Hindlimb muscle (tissue), 1 donor: ENCODE results near the gene RAPGEF6. TPM values are rescaled to one million over a fixed set of nuclear protein-coding genes. Genes with fewer than 3 reads are reported as not detected.
"Not testable (repeated sequence)": the region's sequence is repeated elsewhere in the genome, so short reads cannot be mapped to it uniquely, and the experiment has no call there.

Experiments used
- DNase-seq: peaks from one replicate; pipeline ENCODE4 v3.0.0-alpha.2; 2013
- polyA plus RNA-seq: library from polyadenylated mRNA; unstranded; fragments of 120-200 nt; gene quantifications from one replicate; pipeline ENCODE4 v1.2.1, GENCODE V29; 2013; ENCODE audit not compliant: insufficient read length

The RAPGEF6 gene
- polyA plus RNA-seq, 1 donor, result 10.0 TPM

GRCh38 chr5:131488463-131488862, 146.6 kb downstream of the RAPGEF6 start:
- peak; percentile 13 for DNase-seq

GRCh38 chr5:131487371-131487770, 147.7 kb downstream of the RAPGEF6 start:
- DNase-seq, result not testable (repeated sequence)

GRCh38 chr5:131482617-131483016, 152.4 kb downstream of the RAPGEF6 start:
- DNase-seq, result no peak

GRCh38 chr5:131481569-131481968, 153.5 kb downstream of the RAPGEF6 start:
- DNase-seq, result no peak

- DNase-seq, result peak; percentile 14
Measured at GRCh38 chr5:131475541-131475941, 159.5 kb downstream of the RAPGEF6 start.

GRCh38 chr5:131473731-131474130, 161.3 kb downstream of the RAPGEF6 start:
- no peak for DNase-seq

- no peak for DNase-seq
Measured at GRCh38 chr5:131466171-131466766, 168.8 kb downstream of the RAPGEF6 start.

GRCh38 chr5:131463656-131464055, 171.4 kb downstream of the RAPGEF6 start:
- DNase-seq, result no peak

- DNase-seq, result no peak
Measured at GRCh38 chr5:131462454-131462853, 172.6 kb downstream of the RAPGEF6 start.

GRCh38 chr5:131461742-131462141, 173.3 kb downstream of the RAPGEF6 start:
- no peak for DNase-seq

GRCh38 chr5:131460867-131461572, 174.0 kb downstream of the RAPGEF6 start:
- DNase-seq, result no peak

- DNase-seq, result no peak
Measured at GRCh38 chr5:131460133-131460532, 174.9 kb downstream of the RAPGEF6 start.

GRCh38 chr5:131459216-131459615, 175.8 kb downstream of the RAPGEF6 start:
- no peak for DNase-seq

GRCh38 chr5:131457193-131457592, 177.8 kb downstream of the RAPGEF6 start:
- no peak for DNase-seq

GRCh38 chr5:131450941-131451340, 184.1 kb downstream of the RAPGEF6 start:
- no peak for DNase-seq

- DNase-seq, result no peak
Measured at GRCh38 chr5:131441184-131441583, 193.8 kb downstream of the RAPGEF6 start.

- no peak for DNase-seq
Measured at GRCh38 chr5:131436081-131436480, 198.9 kb downstream of the RAPGEF6 start.

GRCh38 chr5:131433109-131433508, 201.9 kb downstream of the RAPGEF6 start:
- DNase-seq, result no peak

GRCh38 chr5:131431794-131432193, 203.2 kb downstream of the RAPGEF6 start:
- DNase-seq, result no peak

GRCh38 chr5:131430794-131431193, 204.2 kb downstream of the RAPGEF6 start:
- DNase-seq, result no peak

GRCh38 chr5:131426011-131426410, 209.0 kb downstream of the RAPGEF6 start:
- no peak for DNase-seq

GRCh38 chr5:131423056-131423455, 212.0 kb downstream of the RAPGEF6 start:
- no peak for DNase-seq

GRCh38 chr5:131419877-131420276, 215.2 kb downstream of the RAPGEF6 start:
- DNase-seq, result no peak

- no peak for DNase-seq
Measured at GRCh38 chr5:131418846-131419245, 216.2 kb downstream of the RAPGEF6 start.
